GM21529 (cell line): ENCODE measurements around the gene PPP1R14C.

Experiments used
- ATAC-seq: cut with Tn5 transposase; IDR thresholded peaks from one replicate; pipeline ENCODE4 v1.9.1; 2021; ENCODE audit not compliant: unreplicated experiment

The PPP1R14C gene

GRCh38 chr6:150189122-150189521, 46.3 kb downstream of the PPP1R14C start:
- ATAC-seq = no peak

- no peak for ATAC-seq
Observed at GRCh38 chr6:150191809-150192208, 49.0 kb downstream of the PPP1R14C start.

DNA sequence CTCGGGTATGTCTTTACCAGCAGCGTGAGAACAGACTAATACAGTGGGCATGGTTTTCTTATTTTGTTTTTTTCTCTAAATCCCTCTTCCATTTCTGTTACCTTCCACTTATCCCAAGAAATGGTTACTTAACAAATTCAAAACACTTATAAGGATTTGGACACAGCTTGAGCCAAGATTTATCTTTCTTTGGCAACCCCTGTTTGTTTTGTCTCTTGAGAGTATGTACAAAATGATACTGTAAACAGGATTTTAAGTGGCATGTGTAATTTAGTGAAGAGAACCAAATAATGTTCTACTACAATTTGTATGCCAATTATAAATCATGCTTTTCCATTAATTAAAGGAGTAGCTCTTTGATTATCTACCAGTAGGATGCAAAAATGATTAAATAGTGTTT, 51.4 kb downstream of the PPP1R14C start:
- no peak for ATAC-seq

DNA sequence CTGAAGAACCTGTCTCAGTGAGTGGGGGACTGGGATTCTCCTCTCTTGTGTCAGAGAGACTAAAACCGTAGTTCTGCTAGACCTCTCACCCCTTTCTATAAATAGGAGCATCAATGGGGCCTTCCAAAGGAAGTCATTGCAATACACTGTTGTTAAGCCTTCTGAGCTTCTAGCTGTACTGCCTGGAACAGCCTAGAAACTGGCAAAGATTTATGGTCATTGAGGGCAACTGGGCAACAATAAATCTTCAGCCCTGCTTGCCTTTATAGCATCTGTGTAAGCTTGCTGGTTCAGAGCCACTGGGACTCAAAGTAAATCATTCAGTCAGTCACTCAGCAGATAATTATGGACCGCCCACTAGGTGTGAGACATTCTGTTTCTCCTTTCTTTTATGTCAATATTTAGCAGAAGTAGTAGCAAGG, 53.2 kb downstream of the PPP1R14C start:
- no peak for ATAC-seq

GRCh38 chr6:150196942-150197745, 54.3 kb downstream of the PPP1R14C start:
- no peak for ATAC-seq

DNA sequence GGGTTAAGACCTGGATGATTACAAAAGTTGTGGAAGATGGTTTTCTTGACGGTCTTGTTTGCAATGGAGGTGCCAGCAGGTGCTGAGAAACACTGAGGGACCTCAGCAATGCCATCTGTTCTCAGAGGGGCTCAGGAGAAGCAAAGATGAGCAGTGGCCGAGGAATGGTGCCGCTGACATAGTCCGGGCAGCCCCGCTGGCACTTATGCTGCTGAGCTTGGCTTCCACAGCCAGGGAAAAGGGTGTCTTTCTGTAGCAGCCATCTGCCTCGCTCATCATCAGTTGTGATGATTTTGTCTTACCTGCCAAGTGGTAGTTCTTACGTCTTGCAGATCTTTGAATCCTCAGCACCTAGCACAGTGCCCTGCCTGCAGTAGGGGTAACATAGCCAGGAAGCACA, 55.7 kb downstream of the PPP1R14C start:
- ATAC-seq = no peak

GRCh38 chr6:150199241-150199640, 56.4 kb downstream of the PPP1R14C start:
- ATAC-seq = no peak

DNA sequence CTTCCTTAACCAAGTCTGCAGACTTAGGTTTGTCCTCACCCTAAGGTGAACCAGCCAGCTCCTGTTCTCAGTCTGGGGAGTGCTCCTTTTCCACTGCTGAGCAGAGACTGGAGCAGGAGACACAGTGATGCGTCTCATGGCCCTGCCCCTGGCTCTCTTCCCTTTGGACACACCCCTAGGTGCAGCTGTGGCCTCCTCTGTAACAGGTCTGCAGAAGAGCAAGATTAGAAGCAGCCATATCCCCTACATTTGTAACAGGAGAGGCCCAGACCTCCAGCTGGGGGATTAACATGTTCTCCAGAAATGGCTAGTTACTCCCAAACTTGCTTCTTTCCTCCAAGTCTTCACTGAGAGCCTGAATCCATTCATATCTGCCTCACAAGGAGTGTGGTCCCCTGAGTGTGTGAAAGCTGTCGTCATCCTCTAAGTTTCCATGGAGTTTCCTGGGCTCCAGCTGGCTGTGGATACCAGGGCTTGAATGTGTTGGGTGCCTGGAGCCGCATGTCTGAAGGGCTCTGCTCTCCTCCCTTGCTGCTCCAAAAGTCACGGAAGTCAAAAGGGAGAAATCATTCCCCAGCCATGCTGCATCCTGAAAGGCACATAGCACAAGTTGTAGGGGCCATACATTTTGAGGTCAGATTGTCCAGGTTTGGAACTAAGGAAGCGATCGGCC, 57.7 kb downstream of the PPP1R14C start:
- ATAC-seq = no peak

GRCh38 chr6:150201285-150201684, 58.4 kb downstream of the PPP1R14C start:
- ATAC-seq = no peak

DNA sequence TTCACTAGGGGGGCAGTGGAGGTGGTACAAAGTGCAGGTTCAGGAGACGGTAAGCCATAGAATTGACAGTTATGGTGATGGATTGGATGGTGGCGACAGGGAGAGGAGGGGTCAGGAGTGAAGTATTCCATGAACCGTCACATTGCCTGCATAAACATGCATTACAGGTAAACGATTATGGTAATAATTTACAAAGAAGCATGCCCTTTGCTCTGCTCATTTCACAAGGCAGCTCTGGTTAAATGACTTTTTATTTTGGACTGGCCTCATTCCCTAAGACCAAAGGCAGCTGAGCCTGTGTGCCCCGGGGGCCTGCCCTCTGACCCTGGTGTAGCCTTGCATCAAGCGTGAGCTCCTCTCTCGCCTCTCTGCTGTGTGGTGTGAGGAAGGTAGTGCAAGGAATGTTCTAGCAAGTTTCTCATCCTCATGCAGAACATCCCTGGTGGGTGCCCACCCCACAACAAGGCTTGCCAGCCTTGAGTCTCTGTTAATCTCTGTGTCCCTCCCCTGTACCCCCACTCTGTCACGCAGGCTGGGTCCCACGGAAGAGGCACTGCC, 59.0 kb downstream of the PPP1R14C start:
- ATAC-seq = no peak

DNA sequence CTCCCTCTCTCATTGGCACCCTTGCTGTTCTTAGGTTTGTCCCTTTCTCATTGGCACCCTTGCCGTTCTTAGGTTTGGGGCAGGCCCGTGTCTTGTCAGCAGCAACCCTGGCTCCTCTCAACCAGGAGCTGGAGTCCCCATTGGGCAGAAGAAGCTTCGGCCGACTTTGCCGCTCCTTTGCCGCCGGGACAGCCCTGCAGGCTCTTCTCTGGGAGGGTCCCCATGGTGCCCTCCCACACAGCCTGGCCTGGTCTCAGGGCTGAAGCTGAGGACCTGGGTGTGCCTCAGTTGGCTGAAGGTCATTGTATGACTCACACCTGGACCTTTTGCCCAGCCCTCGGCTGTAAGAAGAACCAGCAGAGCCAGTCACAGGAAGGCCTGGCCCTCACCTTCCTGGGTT, 59.6 kb downstream of the PPP1R14C start:
- no peak for ATAC-seq

GRCh38 chr6:150202934-150203333, 60.1 kb downstream of the PPP1R14C start:
- no peak for ATAC-seq

DNA sequence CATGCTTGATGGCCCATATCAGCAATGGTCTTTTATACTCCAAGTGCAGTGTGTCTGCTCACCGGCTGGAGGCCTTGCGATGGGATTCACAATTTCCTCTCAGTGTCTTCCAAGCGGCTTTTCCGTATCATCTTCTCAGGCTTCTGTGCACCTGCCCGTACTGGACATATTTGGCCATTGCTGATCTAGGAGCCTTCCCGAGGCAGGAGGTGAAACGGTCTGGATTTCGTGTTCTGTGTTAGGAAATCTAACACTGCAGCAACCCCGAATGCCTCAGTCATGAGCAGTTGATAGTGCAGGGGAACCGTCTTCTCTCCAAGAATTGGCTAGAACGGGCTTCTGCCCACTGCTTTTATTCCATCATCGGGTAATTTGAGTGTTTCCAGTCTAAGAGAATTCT, 60.5 kb downstream of the PPP1R14C start:
- no peak for ATAC-seq

DNA sequence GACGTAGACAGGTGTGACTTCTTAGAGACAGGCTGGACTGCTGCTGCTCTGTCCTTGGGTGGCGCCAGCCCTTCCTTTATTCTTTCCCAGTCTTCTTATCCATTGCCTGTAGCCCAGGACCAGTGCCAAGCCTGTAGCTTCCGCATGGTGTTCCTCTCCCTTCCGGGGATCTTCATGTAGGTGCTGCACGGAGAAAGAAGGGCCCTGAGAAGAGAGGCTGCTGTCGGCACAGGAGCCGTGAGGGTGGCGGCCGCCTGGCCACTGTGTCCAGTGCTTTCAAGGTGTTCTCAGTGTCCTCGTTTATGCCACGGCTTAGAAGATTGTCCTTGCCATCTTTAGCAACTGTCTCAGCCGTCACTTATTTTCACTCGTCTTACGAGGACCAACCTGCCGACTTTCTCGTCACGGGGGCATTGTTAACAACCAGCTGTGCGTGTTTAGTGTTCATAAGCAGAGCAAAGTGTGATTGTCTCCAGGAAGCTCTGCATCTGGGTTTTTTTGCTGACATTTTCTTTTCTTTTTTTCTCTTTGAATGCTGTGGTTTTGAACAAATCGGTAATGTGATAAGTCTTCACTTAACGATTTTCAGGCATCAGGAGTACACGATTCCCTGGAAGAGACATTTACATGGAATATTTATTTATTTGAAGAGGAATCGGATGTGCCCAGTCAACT, 61.2 kb downstream of the PPP1R14C start:
- no peak for ATAC-seq

DNA sequence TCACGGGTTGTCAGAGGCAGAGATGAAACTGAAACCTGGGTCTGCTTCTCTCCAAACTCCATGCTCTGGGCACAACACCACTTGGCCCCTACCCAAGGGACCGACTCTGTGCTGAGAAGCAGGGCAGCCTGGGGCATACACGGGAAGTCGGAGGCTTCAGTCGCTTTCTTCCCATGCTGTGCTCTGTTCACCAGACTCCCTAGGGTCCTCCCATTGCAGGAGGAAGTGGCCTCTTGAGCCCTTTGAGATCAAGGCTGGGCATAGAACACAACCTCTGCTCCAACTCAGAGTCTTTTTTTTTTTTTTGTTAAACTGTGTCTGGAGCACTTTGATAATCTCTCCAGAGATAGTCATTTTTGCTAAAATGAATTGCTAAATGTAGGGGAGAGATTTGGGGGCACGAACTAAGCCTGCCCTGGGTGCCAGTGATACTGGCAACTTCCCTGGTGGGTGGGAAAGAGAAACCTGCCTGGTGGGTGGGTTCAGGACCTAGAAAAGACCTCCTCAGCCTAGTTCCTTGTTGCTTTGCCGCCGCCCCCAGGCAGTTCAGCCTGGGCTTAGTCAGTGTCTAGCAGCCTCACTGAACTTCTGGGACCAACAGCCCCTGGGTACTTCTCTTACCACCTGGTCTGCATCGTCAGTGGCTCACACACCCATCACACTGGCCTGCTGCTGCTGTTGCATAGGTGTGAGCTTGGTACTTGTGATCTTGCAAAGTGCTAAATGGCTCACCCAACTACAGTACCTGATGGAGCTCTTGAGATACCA, 62.0 kb downstream of the PPP1R14C start:
- no peak for ATAC-seq

DNA sequence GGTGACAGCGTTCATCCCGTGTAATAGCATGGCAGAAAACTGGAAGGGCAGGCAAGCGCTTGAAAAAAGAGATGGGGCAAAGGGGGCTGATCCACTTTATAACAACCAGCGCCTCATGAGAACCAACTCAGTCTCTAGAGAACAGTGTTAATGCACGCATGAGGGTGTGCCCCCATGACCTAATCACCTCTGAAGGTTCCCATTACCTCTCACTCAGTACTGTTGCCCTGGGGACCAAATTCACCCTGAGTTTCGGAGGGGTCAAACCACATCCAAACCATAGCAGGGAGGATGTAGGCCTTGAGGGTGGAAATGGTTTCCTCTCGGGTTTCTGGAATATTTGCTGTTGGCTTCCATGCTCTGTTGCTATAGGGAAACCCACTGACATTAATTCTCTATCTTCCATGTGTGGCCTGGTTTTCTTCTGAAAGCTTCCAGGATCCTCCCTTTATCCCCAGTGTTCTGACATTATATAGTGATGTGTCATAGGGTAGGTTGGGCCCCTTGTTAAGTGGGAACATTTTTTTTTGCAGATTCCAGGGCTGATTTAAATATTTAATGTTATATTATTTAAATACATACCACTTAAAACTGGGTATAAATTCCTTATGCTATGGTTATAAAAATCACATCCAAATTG, 65.2 kb downstream of the PPP1R14C start:
- no peak for ATAC-seq

DNA sequence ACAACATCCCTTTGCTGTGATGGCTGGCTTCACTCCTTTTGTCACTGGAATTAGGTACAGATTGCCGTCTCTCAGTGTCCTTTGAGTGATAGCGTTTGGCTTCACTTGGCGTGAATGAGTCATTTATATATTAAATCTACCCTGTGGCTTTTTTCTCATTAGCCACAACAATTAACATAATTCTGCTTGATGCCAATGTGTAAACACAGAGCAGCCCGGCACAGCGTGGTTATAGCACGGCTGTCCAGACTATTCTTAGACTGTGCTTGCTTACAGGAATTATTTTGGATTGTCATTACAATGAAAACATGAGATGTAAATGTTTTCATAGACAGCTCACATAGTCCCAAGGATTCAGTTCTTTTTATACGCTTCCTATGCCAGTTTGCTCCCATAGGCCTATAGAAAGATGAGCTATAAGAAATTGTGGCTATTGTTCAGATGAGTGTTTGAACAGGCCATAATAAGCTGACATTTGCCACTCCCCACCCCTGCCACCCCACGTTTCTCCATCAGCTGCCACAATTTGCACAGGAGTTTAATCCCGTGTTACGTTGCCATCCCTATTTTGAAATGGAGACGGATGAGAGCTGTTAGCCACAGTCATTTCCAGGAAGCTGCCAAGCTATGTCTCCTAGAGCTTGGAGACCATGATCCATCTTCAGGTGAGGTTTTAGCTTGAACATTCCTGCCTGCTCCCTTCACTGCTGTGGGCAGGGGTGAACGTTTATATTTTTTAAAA, 65.9 kb downstream of the PPP1R14C start:
- no peak for ATAC-seq

- no peak for ATAC-seq
Observed at GRCh38 chr6:150209415-150209814, 66.6 kb downstream of the PPP1R14C start.

DNA sequence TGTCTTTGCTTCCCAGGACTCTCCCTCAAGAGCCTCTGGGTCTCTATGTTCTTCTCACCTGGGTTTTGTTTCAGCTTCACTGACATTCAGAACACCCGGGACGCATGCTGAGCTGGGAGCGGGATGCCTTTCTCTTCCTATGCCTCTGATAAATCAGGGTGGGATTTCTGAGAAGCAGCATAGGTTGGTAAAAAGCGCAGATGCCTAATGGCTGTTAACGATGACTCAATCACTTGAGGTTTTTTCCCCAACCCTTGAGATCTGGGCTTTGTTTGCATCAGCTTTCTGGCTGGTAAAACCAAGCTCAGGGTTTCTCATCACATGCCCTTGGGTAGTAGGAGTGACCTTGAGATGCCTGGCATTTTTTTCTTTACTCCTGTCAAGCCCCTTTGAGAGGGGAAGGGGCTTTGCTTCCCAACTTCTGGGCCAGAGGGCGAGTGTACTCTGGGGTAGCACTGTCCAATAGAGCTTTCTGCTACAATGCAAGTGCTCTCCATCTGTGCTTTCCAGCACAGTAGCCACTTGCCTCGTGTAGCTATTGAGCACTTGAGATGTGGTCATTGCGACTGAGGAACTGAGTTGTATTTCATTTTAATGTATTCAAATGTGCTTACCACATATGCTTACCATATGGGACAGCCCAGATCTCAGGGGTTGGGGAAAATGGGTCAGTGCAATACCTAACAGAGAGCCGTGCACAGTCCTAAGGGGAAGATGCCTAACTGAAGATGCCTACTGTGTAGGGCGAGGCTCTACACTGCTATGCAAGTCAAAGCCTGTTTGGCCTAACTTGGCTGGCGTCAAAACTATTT, 69.1 kb downstream of the PPP1R14C start:
- ATAC-seq = no peak
